Breast epithelium (tissue), 3 donors: ENCODE measurements around the gene DDX56.
A peak's percentile ranks its signal among the peaks of the same experiment; 100 is the strongest.

ENCODE experiments used
- CTCF ChIP-seq, 3 donors: fragments of 450-650 bp; IDR thresholded peaks; one replicate each; pipeline ENCODE4 v1.5.1; 2016 to 2017; ENCODE audit warnings: antibody characterized with exemption in 3 of 3, mild to moderate bottlenecking in 3 of 3, moderate library complexity in 3 of 3
- POLR2A ChIP-seq: fragments of 450-650 bp; IDR thresholded peaks from one replicate; pipeline ENCODE4 v1.6.1; 2016; ENCODE audit warnings: antibody characterized with exemption, mild to moderate bottlenecking, moderate library complexity
- POLR2AphosphoS5 ChIP-seq, 3 donors: sonication (generic); formaldehyde crosslinking; IDR thresholded peaks; one replicate each; pipeline ENCODE4 v1.6.1; 2017; ENCODE audit warnings: antibody characterized with exemption in 3 of 3

GRCh38 chr7:44534501-44534900 is 39.2 kb downstream of the DDX56 start:
- TF ChIP-seq CTCF (IDR thresholded peaks at IDR 0.05) (peak in 2 of 3 donors; percentile 11 to 22), POLR2AphosphoS5 (IDR thresholded peaks at IDR 0.05) (no peak), POLR2A (no peak)
